Right lobe of liver (tissue), 4 donors: Measurements from ENCODE around the gene DTL.

Experiments
- CTCF ChIP-seq, 4 donors: fragments of 200-600 bp in 3 of 4; fragments of 450-650 bp in 1 of 4; IDR thresholded peaks; one replicate each; pipeline versions ENCODE4 v1.5.1 to v1.8.0; 2016 to 2022; ENCODE audit warnings: antibody characterized with exemption in 4 of 4, mild to moderate bottlenecking in 2 of 4
- POLR2A ChIP-seq: fragments of 450-650 bp; IDR thresholded peaks from one replicate; pipeline ENCODE4 v1.6.1; 2017; ENCODE audit warnings: antibody characterized with exemption, mild to moderate bottlenecking
- donor health status: DM: no; HTN: no; CAD: no.
- donor health status: DM: no; HTN: no; CAD: no.
- donor health status: DM: no; HTN: yes; CAD: no.

GRCh38 chr1:212149566-212149965, 114.0 kb downstream of the DTL start:
- no peak for TF ChIP-seq CTCF (IDR thresholded peaks at IDR 0.05)
- TF ChIP-seq POLR2A = no peak
